ENCODE data around the gene SIGLEC11.
"Not testable (repeated sequence)": the region's sequence is repeated elsewhere in the genome, so short reads cannot be mapped to it uniquely, and the experiment has no call there.

SIGLEC11 gene

DNA sequence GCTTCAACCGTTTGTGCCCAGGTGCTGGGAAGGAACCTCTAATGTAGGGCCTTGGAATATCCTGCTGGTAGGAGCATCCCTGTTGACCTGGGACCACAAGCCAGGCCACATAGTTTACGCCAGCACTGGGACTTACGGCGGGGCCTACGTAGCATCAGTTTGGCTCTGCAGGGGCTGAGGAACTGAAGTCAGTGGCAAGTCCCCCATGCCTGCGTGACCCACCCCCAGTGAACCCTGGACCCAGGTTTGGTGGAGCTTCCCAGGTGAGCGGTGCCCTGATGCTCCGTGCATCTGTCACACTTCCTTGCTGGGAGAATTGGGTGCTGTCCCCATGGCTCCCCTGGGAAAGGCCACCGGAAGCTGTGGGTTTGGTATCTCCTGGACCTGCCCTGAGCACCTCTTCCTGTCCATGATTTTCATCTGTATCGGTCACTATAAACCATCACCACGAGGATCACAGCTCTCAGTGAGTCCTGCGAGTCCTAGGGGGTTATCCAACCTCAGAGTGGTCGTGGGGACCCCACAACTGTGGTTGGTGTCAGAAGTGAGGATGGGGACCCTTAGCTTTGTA, 9.9 kb downstream of the SIGLEC11 start:
- DNase-seq (ENCODE audit: low spot score) = no peak

DNA sequence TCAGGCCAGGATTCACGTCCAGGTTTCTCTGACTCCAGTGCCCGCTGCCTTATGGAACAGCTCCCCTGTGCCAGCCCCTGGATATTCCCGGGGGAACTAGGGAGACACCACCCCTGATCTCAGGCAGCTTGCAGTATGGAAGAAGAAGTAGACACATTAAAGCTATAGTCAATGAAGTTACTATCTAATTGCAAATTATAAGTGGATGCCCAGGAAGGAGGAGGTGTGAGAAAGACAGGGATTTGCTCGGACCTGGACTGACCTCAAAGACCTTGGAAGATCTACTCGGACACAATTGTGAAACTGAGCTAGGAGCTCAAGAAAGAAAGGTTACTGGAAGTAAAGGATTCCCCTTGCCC, 10.4 kb downstream of the SIGLEC11 start:
- no peak for DNase-seq (ENCODE audit: low spot score)

DNA sequence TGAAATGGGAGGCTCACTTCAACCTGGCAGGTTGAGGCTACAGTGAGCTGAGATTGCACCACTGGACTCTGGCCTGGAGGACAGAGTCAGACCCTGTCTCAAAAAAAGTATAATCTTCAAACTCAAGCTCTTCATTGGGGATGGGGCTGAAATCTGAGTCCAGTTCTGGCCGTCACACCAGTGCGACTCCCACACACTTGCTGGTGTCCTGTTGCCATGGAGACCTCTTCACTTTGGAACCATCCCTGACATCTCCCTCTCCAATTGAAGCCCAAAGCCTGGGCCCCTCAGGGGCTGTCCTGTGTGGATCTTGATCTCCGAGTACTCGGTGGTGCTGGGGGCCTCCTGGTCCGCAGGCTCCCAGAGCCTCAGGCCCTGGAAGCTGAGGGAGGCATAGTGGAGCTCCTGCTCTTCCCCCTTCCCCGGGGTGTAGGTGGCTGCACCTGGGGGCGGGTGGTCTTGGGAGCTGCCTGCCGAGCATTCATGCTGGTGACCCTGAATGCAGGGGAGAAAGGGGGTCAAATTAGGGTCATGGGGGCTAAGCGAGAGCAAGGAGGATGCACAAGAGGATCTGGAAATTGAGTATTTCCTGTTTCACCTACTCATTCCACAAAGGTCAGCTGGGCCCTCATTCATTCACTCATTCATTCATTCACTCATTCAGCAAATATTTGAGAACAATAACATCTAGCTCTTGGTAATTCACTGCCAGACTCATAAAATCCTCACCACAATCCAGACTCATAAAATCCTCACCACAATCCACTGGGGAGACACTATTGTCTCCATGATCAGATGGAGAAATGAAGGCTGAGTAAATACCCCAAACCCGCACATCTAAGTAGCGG, 11.0 kb downstream of the SIGLEC11 start:
- DNase-seq (ENCODE audit: low spot score) = no peak

DNA sequence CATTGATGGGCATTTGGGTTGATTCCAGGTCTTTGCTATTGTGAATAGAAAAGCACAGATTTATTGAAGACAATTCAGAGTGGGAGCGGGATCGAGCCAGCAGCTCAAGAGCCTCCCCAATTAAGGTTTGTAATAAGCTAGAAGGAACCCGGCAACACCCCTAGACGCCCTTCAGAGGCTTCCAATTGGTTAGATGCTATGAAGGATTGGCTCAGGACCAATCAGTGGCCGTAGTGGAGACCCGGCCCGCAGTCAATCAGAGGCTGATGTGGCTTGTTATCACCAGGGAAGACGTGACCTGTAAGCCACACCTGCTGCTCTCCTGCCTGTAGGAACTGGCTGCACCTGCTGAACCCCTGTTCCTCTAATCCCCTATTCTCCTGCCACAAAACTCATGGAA, 14.6 kb downstream of the SIGLEC11 start:
- no peak for DNase-seq (ENCODE audit: low spot score)

DNA sequence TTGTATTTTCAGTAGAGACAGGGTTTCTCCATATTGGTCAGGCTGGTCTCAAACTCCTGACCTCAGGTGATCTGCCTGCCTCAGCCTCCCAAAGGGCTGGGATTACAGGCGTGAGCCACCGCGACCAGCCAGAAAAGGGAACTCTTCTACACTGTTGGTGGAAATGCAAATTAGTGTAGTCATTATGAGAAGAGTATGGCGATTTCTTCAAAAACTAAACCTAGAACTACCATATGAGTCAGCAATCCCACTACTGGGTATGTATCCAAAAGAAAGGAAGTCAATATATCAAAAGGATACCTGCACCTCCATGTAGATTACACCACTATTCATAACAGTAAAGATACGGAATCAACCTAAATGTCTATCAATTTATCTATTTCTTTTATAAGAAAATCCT, 16.4 kb downstream of the SIGLEC11 start:
- not testable (repeated sequence) for DNase-seq (ENCODE audit: low spot score)

DNA sequence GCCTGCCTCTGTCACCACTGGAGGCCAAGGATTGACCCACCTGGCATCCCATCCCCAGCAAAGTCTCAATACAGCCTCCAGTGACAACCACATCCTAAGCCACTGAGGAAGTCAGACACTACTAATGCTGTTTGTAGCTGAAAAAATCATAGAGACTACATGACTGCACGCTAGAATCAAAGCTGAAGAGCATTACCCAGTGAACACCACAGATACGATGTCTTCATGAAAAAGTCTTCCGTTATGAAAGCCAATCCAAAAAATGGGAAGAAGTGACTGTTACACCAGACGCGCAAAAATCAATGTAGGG, 20.5 kb downstream of the SIGLEC11 start:
- no peak for DNase-seq (ENCODE audit: low spot score)

DNA sequence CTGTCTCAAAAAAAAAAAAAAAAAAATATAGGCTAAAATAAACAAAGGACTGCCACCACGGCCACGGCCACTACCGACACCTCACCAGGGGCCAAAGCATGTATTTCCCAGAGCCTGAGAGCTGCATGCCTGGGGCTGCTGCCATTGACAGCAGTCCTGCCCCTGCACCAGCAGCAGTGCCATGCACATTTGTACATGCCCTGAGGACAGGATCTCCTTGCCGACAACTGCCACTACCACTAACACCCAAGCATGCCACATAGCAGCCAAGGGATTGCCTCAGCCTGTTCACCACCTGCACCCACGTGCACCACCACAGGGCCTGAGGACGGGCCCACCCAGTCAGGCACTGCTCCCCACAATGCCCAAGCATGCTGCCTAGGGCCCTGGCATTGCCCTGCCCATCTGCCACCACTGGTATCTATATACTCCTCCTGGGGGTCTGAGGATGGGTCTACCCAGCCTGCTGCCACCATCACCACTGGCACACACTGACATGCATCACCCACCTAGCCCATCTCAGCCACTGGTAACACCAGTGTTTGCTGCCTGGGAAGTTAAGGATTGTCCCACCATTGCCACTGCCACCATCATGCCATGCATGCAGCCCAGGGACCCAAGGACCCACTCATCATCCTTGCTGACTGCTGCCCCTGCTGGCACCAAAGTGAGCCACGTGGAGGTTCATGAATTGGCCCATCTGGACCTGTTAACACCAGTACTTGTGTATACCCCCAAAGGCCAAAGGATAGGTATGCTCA, 21.1 kb downstream of the SIGLEC11 start:
- no peak for DNase-seq (ENCODE audit: low spot score)

DNA sequence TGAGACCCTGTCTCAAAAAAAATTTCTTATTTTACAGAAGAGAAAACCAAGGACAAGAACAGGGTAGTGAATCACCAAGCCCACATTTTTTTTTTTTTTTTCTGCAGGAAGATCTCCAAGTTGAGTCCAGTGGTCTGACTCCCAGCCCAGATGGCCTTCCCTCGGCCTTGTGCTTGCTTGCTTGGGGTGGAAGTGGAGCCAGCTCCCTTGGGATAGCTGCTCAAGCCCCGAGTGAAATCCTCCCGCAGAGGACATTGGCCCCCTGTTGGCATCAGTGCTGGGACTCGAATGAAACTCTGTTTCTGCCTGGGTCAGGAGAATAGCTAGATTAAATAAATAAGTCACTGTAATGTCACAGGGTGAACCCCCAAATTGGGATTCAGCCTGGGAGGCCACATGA, 22.3 kb downstream of the SIGLEC11 start:
- DNase-seq (ENCODE audit: low spot score) = no peak

DNA sequence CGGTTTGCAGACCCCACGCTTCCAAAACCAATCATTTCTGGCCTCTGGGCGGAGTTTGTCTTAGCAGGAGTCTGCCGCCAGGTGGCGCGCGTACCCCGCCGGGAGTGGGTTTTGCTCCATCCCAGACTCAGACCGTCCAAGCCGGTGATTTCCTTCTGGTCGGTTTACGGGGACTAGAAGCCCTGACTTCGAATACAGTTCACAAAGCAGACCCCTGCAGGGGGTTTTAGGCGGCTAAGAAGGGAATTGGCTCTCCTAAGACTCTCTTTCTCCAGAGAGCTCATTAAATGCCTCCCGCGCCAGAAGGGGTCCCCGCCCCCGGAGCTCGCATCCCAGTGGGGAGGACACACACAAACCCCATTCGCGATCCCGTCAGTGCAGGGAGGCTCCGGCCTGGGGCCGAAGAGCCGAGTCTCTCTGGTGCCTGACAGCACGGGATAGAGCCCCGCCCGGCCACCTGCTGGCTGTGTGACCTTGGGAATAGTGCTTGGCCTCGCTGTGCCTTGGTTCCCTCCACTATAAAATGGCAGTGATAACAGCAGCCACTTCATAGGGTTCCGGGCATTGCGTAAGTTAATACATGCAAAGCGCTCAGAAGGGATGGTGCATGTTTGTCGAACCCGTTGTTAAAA, 23.1 kb downstream of the SIGLEC11 start:
- DNase-seq (ENCODE audit: low spot score) = peak; percentile 55

DNA sequence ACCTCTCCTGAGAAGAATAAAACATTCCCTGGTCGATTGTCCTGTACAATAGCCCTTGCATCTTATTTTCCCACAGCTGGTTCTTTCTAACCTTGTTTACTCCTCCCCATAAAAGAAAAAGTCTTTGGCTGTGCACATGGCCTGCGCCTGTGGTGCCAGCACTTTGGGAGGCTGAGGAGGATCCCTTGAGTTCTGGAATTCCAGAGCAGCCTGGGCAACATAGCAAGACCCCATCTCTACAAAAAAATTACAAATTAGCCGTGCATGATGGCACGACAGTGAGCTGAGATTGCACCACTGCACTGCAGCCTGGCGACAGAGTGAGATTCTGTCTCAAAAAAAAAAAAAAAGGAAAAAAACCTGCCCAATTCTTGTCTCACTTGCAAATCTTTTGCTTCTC, 24.4 kb downstream of the SIGLEC11 start:
- no peak for DNase-seq (ENCODE audit: low spot score)

DNA sequence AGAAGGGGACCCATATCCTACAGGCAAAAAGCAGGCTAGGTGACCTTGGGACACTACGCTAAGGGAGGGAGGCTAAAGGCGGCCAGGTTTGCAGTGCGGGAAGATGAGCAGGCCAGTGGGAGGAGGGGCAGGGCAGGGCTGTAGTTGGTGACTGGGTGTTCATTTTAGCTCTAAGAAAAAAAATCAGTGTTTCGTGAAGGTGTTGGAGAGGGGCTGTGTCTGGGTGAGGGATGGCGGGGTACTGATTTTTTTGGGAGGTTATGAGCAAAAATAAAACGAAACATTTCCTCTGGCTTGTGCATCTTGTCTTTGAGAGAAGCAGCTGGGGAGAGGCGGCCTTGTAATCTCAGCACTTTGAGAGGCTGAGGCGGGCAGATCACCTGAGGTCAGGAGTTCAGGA, 27.3 kb downstream of the SIGLEC11 start:
- no peak for DNase-seq (ENCODE audit: low spot score)

DNA sequence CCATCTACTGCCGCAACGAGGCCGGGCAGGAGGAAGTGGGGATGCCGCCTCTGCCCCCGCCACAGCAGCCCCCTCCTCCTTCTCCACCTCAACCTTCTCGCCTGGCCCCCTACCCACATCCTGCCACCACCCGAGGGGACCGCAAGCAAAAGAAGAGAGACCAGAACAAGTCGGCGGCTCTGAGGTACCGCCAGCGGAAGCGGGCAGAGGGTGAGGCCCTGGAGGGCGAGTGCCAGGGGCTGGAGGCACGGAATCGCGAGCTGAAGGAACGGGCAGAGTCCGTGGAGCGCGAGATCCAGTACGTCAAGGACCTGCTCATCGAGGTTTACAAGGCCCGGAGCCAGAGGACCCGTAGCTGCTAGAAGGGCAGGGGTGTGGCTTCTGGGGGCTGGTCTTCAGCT, 28.2 kb downstream of the SIGLEC11 start:
- DNase-seq (ENCODE audit: low spot score) = no peak

DNA sequence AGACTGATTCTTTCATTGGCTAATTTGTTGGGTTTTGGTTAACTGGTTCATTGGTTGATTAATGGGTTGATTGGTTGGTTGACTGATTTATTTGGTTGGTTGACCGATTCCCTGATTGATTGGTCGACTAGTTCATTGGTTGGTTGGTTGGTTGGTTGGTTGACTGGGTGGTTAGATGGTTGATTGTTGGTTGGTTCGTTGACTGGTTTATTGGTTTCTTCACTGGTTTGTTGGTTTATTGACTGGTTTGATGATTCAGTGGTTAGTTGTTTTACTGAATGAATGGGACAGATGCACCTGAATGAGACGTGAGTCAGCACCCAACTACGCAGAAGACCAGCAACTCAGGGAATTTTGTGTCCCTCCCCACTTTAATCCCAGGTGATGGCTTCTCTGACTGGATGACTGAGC, 28.9 kb downstream of the SIGLEC11 start:
- DNase-seq (ENCODE audit: low spot score) = no peak

DNA sequence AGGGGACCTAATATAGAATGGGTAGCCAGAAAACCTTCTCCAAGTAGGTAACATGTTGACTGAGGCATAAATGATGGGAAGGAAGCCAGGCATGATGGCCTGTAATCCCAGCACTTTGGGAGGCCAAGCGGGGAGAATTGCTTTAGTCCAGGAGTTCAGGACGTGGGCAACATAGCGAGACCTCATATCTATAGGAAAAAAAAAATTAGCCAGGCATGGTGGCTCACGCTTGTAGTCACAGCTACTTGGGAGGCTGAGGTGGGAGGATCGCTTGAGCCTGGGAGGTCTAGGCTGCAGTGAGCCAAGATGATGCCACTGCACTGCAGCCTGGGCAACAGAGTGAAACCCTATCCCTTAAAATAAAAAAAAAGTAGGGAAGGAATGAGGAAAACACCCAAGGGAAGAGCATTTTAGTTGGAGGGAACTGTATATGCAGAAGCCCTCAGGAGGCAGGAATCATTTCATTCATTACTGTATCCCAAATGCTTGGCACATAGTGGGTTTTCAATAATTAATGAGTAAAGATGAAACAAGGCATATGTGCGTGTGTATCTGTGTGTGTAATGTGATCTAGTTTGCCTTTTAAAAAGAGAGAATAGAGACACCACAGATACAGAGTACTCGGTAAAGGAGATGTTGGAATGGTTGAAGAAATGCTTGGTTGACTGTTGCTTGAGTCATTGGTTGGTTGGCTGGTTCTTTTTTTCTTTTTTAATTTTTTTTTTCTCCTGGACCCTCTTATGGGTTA, 29.5 kb downstream of the SIGLEC11 start:
- DNase-seq (ENCODE audit: low spot score) = no peak

DNA sequence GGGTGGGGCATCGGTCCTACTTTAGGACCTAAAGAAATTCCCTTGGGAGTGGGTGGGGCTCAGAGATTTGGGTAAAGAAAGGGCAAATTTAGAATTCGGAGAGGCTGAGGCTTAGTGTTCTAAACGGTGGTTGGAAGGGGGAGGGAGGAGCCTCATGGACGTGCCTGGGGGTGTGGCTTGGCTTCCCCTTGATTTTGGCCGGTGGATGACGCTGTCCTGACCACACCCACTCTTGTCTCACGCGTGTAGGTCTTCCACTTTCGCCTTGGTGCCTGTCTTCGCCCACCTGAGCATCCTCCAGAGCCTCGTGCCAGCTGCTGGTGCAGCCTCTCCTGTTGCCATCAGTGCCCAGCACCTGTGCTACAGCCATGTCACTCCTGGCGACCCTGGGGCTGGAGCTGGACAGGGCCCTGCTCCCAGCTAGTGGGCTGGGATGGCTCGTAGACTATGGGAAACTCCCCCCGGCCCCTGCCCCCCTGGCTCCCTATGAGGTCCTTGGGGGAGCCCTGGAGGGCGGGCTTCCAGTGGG, 30.4 kb downstream of the SIGLEC11 start:
- no peak for DNase-seq (ENCODE audit: low spot score)

DNA sequence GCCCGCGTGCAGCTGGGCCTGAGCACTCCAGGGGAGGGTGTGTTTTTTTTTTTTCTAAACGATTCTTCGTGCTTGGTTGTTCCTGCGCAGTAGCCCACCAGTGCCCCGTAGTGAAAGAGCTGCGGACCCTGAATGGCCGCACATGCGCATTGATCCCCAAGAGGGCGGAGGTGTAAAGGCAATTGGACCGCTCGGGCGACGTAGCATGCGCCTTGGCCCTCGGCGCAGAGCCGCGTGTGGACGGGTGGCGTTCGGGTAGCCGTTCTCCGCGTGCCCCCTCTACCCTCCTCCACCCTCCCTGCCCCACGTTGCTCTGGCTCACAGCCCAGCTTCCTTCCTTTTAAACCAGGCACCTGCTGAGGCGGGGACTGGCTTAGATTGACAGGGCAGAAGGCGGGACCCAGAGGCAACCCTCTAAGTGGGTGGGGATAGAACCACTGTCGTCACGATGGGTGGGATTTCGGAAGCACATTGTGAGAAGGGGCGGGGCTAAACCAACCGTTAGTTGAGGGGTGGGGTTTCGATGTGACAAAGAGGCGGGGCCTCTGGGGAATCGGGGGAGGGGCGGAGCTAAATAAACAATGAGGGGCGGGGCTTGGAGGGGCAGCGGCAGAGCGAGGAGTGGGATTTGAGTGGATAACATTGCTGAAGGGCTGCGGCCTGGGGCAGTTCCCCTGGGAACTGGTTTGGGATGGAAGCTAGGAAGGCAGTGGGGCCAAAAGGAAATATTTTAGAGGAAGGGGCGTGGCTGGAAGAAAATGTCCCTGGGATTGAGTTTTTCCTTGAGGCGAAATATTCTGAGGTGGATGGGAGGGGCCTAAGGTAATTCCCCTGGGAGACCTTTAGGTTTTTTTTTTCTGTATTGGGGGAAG, 31.1 kb downstream of the SIGLEC11 start:
- DNase-seq (ENCODE audit: low spot score) = peak; percentile 100

DNA sequence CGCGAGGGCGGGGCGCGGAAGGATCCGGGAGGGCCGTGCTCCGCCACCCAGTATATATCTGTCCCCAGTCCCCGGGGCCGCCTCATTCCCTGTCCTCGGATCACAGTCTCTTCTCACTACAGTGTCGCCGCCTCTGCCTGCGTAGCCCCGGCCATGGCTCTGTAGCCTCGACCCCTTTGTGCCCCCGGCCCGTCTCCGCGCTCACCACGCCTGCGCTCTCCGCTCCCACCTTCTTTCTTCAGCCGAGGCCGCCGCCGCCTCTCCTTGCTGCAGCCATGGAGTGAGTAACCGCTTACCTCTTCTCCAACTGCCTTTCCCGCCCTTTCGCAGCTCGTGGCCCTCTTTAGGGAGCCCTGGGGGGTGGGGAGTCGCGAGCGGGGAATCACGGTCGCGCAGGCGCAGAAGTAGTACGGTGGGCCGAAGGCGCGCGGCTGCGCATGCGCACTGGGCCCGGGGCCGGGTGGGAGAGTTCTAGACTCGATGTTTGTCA, 31.8 kb downstream of the SIGLEC11 start, which contains the start of the genes ATF5 and NUP62:
ATF5 (plus strand) TSS at position 85 of the 490 bp plus-strand sequence. CDS start 1,646 bp downstream, outside the sequence.
NUP62 (minus strand) TSS at position 384 of the 490 bp plus-strand sequence. CDS start 19,697 bp downstream, outside the sequence.
- DNase-seq (ENCODE audit: low spot score) = peak; percentile 100

DNA sequence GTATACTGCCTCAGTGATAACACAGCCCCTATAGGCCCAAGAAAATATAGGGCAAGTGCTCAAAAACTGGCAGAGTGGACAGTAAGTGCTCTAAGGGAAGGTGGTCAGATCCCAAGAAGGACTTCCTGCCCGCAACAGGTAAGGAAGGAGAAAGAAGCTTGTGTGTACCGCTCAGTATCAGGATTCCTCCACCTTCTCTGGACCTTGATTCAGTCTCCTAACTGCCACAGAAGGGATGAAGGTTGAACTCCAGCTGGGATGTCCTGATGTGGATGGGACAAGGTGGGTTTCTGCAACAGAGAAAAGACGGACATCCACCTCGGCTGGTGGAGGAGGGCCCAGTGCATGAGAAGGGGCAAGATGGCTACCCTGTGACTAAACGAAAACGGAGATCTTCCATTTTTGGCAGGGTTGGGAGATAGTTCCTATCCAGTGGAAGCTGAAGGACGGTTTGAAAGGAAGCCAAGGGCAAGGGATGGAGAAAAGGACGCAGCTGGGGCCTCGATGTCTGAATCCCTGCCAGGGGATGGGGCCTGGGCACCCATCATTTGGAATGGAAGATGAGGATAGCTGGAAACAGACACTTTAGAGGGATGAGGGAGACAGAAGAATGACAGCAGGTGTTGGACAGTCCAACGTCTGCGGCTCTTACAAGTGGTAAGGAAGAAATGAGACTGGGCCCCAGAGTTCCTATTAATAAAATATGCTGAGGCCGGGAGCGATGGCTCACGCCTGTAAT, 33.3 kb downstream of the SIGLEC11 start:
- no peak for DNase-seq (ENCODE audit: low spot score)

DNA sequence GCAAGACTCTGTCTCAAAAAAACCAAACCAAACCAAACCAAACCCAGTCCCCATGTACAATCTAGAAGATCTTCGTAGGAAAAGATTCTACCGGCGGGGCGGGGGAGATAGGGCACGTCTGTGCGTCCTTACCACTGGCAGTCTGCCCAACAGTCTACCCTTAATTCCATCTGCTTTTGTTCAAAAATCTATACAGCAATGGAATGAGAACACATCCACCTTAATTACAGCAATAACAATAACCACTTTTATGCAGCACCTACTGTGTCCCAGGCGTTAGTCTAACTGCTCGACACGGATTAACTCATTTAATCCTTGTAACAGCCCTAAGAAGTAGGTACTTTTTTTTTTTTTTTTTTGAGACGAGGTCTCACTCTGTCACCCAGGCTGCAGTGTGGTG, 34.5 kb downstream of the SIGLEC11 start:
- DNase-seq (ENCODE audit: low spot score) = no peak

DNA sequence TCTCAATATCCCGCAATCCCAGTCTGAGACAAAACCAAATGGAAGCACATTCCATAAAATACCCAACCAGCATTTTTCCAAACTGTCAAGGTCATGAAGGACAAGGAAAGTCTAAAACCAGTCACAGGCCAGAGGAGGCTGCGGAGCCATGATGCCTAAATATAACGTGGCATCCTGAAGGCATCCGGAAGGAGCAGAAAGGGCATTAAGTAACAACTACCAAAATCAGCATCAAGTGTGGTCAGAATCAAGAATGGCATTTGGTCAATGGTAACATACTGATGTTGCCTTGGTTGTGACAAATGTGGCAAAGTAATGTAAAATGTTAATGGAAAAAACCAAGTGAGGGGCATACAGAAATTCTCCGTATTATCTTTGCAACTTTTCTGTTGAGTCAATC, 35.5 kb downstream of the SIGLEC11 start:
- no peak for DNase-seq (ENCODE audit: low spot score)
